ENCODE results near the gene LCA5. TPM values are rescaled to one million over a fixed set of nuclear protein-coding genes. Genes with fewer than 3 reads are reported as not detected.
A peak's percentile ranks its signal among the peaks of the same experiment; 100 is the strongest.
"Not testable (repeated sequence)": the region's sequence is repeated elsewhere in the genome, so short reads cannot be mapped to it uniquely, and the experiment has no call there.

LCA5 gene
- total RNA-seq, 1 donor from 2014 or later: 6.4 TPM

DNA sequence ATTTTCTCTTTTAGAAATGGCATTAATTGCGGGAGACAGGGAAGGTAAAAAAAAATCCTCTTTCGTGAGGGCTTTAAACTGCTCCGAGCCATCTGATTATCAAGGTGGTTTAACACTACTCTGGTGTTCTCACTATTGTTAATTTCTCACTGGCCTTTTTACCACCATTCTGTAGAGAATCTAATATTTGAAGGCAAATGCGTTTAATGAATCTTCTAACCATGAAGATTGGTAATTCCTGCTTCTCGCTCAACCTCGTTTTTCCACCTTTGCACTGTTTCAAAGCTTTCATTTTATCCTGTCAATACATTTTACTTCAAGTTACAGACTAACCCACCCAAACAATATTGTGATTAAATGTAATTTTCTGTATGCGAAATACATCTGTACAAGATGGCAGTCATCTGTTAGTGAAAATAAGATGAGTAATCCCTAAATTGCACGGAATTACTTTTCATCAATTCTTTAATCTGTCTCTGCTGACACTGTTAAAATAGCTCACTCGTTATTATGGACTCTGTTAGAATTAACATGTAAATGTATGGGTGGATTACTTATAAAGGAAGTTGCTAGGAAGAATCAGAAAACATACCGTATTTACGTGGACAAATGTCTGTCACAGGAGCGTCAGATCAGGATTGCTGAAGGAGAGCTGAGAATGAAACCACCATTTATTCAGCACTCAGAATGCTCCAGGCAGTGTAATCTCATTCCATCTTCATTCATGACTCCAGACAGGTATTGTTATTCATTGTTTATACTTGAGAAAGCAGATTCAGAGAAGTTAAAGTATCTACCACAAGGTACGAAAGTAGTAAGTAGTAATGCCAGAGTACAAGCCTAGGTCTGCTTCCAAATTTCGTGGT is 1.1 kb upstream of the LCA5 start:
- no peak for DNase-seq (ENCODE audit: extremely low spot score in 2 of 2)
- Histone ChIP-seq H3K36me3 (no peaks in the 10 kb centered on the region), H3K4me1 (peaks cover 10% of the 10 kb centered on the region), H3K4me3 (peak overlapping the region; percentile 78 to 86), H3K27me3 (no peaks in the 10 kb centered on the region), H3K9me3 (no peaks in the 10 kb centered on the region), H3K27ac (peak overlapping the region; percentile 93)
- TF ChIP-seq POLR2A (IDR thresholded peaks at IDR 0.05) (no peak), POLR2AphosphoS5 (IDR thresholded peaks at IDR 0.05; ENCODE audit: insufficient read depth in 1 of 2, low read depth in 1 of 2) (peak in 1 of 2 donors; percentile 19)
- intact Hi-C loops (cut with DNase I): no loop called here

- Histone ChIP-seq H3K27me3 (no peaks in the 10 kb centered on the region), H3K36me3 (no peaks in the 10 kb centered on the region), H3K4me1 (peaks cover 10% of the 10 kb centered on the region), H3K4me3 (peak overlapping the region; percentile 78 to 86), H3K27ac (peak overlapping the region; percentile 93), H3K9me3 (no peaks in the 10 kb centered on the region)
- TF ChIP-seq, protein P1, sequence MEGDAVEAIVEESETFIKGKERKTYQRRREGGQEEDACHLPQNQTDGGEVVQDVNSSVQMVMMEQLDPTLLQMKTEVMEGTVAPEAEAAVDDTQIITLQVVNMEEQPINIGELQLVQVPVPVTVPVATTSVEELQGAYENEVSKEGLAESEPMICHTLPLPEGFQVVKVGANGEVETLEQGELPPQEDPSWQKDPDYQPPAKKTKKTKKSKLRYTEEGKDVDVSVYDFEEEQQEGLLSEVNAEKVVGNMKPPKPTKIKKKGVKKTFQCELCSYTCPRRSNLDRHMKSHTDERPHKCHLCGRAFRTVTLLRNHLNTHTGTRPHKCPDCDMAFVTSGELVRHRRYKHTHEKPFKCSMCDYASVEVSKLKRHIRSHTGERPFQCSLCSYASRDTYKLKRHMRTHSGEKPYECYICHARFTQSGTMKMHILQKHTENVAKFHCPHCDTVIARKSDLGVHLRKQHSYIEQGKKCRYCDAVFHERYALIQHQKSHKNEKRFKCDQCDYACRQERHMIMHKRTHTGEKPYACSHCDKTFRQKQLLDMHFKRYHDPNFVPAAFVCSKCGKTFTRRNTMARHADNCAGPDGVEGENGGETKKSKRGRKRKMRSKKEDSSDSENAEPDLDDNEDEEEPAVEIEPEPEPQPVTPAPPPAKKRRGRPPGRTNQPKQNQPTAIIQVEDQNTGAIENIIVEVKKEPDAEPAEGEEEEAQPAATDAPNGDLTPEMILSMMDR (IDR thresholded peaks at IDR 0.05): no peak
- peak in 1 of 2 donors; percentile 11 for TF ChIP-seq POLR2AphosphoS5 (IDR thresholded peaks at IDR 0.05; ENCODE audit: insufficient read depth in 1 of 2, low read depth in 1 of 2)
- TF ChIP-seq POLR2A (IDR thresholded peaks at IDR 0.05): no peak
- DNase-seq (ENCODE audit: extremely low spot score in 2 of 2): no peak
- intact Hi-C loops (cut with DNase I): no loop called here
Measured at GRCh38 chr6:79536585-79536953, 661 bp downstream of the LCA5 start.

DNA sequence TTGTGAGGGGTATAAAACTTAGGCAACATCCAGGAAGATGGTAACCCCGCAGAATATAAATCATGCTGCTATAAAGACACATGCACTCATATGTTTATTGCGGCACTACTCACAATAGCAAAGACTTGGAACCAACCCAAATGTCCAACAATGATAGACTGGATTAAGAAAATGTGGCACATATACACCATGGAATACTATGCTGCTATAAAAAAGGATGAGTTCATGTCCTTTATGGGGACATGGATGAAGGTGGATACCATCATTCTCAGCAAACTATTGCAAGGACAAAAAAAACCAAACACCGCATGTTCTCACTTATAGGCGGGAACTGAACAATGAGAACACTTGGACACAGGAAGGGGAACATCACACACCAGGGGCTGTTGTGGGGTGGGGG is 7.7 kb downstream of the LCA5 start:
- DNase-seq (ENCODE audit: extremely low spot score in 2 of 2); H3K9me3 ChIP-seq; H3K4me3 ChIP-seq; H3K27me3 ChIP-seq; intact Hi-C loops (cut with DNase I); H3K27ac ChIP-seq; H3K36me3 ChIP-seq; H3K4me1 ChIP-seq: not testable (repeated sequence)

- intact Hi-C loops (cut with DNase I): no loop called here
- Histone ChIP-seq H3K9me3 (no peaks in the 10 kb centered on the region), H3K4me3 (no peak overlapping the region), H3K36me3 (no peaks in the 10 kb centered on the region), H3K27ac (no peak overlapping the region), H3K27me3 (no peaks in the 10 kb centered on the region), H3K4me1 (no peaks in the 10 kb centered on the region)
- TF ChIP-seq, protein P1 (IDR thresholded peaks at IDR 0.05): no peak
- TF ChIP-seq POLR2AphosphoS5 (IDR thresholded peaks at IDR 0.05; ENCODE audit: insufficient read depth in 1 of 2, low read depth in 1 of 2) (no peak), POLR2A (IDR thresholded peaks at IDR 0.05) (no peak)
- DNase-seq (ENCODE audit: extremely low spot score in 2 of 2): no peak
Measured at GRCh38 chr6:79526897-79527296, 10.3 kb downstream of the LCA5 start.

- H3K27me3 ChIP-seq: no peaks in the 10 kb centered on the region
- intact Hi-C loops (cut with DNase I): no loop called here
- no peaks in the 10 kb centered on the region for H3K9me3 ChIP-seq
- H3K27ac ChIP-seq: no peak overlapping the region
- TF ChIP-seq POLR2A (IDR thresholded peaks at IDR 0.05) (no peak), POLR2AphosphoS5 (IDR thresholded peaks at IDR 0.05; ENCODE audit: insufficient read depth in 1 of 2, low read depth in 1 of 2) (no peak)
- TF ChIP-seq, protein P1 (IDR thresholded peaks at IDR 0.05): no peak
- no peaks in the 10 kb centered on the region for H3K4me1 ChIP-seq
- DNase-seq (ENCODE audit: extremely low spot score in 2 of 2): no peak
- H3K4me3 ChIP-seq: no peak overlapping the region
- no peaks in the 10 kb centered on the region for H3K36me3 ChIP-seq
Measured at GRCh38 chr6:79525272-79526100, 11.7 kb downstream of the LCA5 start.
